HEK293 (cell line): ENCODE measurements around the gene ARHGEF26.

Experiments used
- SETDB1 ChIP-seq: IDR thresholded peaks from one replicate; pipeline ENCODE4 v1.6.1; 2017; ENCODE audit warnings: mild to moderate bottlenecking, low read length, moderate library complexity, mixed read lengths; ENCODE audit not compliant: insufficient read length
- YY2 ChIP-seq: fragments of 450-650 bp; formaldehyde crosslinking; IDR thresholded peaks from 2 replicates; pipeline ENCODE4 v1.5.1; 2016; ENCODE audit warnings: missing biosample characterization, missing genetic modification characterization
- ZNF10 ChIP-seq: fragments of 450-650 bp; formaldehyde crosslinking; IDR thresholded peaks from 2 replicates; pipeline ENCODE4 v1.5.1; 2017; ENCODE audit warnings: missing biosample characterization, missing genetic modification characterization
- ZNF24 ChIP-seq: fragments of 450-650 bp; formaldehyde crosslinking; IDR thresholded peaks from 2 replicates; pipeline ENCODE4 v1.5.1; 2016; ENCODE audit warnings: missing biosample characterization, missing genetic modification characterization
- ZNF791 ChIP-seq: fragments of 450-650 bp; formaldehyde crosslinking; IDR thresholded peaks from 2 replicates; pipeline ENCODE4 v1.5.1; 2016; ENCODE audit warnings: missing biosample characterization, missing genetic modification characterization
- TF ChIP-seq, protein P1 (sequence below): fragments of 450-650 bp; formaldehyde crosslinking; IDR thresholded peaks from 2 replicates; pipeline ENCODE4 v1.5.1; 2017; ENCODE audit warnings: missing biosample characterization, missing genetic modification characterization
- TF ChIP-seq, protein P2 (sequence below): fragments of 450-650 bp; formaldehyde crosslinking; IDR thresholded peaks from 2 replicates; pipeline ENCODE4 v1.5.1; 2016; ENCODE audit warnings: missing biosample characterization, missing genetic modification characterization
- TF ChIP-seq, protein P3 (sequence below): fragments of 450-650 bp; formaldehyde crosslinking; IDR thresholded peaks from 2 replicates; pipeline ENCODE4 v1.5.1; 2016; ENCODE audit warnings: missing biosample characterization, missing genetic modification characterization, borderline replicate concordance

DNA sequence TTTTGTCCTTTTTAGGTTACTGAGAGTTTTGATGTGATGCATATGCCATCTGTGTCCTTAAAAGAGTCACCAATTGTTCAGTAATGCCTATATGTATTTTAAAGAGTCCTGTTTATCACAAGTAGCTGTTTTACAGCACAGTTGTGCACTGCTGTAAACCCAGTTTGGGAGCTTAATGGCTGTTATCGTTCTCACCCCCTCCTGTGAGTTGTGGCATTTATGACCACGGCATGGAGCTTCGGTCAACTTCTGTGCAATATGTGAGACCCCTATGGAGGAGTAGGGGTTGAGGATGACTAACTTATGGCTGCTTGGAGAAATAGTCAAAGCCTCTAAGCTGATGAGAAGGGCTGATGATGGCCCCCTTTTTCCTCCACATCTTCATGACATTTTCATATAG, 67.2 kb downstream of the ARHGEF26 start:
- TF ChIP-seq, protein P1, sequence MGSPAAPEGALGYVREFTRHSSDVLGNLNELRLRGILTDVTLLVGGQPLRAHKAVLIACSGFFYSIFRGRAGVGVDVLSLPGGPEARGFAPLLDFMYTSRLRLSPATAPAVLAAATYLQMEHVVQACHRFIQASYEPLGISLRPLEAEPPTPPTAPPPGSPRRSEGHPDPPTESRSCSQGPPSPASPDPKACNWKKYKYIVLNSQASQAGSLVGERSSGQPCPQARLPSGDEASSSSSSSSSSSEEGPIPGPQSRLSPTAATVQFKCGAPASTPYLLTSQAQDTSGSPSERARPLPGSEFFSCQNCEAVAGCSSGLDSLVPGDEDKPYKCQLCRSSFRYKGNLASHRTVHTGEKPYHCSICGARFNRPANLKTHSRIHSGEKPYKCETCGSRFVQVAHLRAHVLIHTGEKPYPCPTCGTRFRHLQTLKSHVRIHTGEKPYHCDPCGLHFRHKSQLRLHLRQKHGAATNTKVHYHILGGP (tag by site-specific recombination), result no peak
- TF ChIP-seq ZNF10 (tag by site-specific recombination) (no peak), ZNF24 (tag by site-specific recombination) (no peak), YY2 (tag by site-specific recombination) (no peak), ZNF791 (tag by site-specific recombination) (no peak), SETDB1 (no peak)
- TF ChIP-seq, protein P2, sequence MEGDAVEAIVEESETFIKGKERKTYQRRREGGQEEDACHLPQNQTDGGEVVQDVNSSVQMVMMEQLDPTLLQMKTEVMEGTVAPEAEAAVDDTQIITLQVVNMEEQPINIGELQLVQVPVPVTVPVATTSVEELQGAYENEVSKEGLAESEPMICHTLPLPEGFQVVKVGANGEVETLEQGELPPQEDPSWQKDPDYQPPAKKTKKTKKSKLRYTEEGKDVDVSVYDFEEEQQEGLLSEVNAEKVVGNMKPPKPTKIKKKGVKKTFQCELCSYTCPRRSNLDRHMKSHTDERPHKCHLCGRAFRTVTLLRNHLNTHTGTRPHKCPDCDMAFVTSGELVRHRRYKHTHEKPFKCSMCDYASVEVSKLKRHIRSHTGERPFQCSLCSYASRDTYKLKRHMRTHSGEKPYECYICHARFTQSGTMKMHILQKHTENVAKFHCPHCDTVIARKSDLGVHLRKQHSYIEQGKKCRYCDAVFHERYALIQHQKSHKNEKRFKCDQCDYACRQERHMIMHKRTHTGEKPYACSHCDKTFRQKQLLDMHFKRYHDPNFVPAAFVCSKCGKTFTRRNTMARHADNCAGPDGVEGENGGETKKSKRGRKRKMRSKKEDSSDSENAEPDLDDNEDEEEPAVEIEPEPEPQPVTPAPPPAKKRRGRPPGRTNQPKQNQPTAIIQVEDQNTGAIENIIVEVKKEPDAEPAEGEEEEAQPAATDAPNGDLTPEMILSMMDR (tag by site-specific recombination), result no peak
- TF ChIP-seq, protein P3, sequence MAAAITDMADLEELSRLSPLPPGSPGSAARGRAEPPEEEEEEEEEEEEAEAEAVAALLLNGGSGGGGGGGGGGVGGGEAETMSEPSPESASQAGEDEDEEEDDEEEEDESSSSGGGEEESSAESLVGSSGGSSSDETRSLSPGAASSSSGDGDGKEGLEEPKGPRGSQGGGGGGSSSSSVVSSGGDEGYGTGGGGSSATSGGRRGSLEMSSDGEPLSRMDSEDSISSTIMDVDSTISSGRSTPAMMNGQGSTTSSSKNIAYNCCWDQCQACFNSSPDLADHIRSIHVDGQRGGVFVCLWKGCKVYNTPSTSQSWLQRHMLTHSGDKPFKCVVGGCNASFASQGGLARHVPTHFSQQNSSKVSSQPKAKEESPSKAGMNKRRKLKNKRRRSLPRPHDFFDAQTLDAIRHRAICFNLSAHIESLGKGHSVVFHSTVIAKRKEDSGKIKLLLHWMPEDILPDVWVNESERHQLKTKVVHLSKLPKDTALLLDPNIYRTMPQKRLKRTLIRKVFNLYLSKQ, result no peak
